Measurements from ENCODE around the gene CERS6.

DNA sequence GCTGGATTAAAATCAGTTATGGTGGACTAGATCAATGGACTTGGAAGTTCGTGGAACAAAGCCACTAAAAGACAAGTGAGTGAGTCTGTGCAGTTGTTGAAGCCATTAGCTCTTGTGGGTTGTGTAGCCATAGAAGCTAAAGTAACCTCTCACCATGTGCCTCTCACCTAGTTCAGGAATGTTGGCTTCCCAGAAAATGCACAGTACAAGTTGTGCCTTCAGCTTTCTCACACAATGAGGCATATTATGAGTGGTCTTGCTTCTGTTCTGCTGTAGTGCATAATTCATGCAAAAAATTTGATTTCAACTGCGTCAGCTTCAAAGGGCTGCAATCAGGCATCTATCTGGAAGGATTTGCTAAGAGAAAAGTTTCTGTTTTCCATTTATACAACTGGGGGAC, 26.2 kb downstream of the CERS6 start:
- TF ChIP-seq, protein P1, sequence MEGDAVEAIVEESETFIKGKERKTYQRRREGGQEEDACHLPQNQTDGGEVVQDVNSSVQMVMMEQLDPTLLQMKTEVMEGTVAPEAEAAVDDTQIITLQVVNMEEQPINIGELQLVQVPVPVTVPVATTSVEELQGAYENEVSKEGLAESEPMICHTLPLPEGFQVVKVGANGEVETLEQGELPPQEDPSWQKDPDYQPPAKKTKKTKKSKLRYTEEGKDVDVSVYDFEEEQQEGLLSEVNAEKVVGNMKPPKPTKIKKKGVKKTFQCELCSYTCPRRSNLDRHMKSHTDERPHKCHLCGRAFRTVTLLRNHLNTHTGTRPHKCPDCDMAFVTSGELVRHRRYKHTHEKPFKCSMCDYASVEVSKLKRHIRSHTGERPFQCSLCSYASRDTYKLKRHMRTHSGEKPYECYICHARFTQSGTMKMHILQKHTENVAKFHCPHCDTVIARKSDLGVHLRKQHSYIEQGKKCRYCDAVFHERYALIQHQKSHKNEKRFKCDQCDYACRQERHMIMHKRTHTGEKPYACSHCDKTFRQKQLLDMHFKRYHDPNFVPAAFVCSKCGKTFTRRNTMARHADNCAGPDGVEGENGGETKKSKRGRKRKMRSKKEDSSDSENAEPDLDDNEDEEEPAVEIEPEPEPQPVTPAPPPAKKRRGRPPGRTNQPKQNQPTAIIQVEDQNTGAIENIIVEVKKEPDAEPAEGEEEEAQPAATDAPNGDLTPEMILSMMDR (IDR thresholded peaks at IDR 0.05) = no peak
- TF ChIP-seq POLR2AphosphoS5 (IDR thresholded peaks at IDR 0.05; ENCODE audit: low read depth, low read length) = no peak
- TF ChIP-seq, protein P2, sequence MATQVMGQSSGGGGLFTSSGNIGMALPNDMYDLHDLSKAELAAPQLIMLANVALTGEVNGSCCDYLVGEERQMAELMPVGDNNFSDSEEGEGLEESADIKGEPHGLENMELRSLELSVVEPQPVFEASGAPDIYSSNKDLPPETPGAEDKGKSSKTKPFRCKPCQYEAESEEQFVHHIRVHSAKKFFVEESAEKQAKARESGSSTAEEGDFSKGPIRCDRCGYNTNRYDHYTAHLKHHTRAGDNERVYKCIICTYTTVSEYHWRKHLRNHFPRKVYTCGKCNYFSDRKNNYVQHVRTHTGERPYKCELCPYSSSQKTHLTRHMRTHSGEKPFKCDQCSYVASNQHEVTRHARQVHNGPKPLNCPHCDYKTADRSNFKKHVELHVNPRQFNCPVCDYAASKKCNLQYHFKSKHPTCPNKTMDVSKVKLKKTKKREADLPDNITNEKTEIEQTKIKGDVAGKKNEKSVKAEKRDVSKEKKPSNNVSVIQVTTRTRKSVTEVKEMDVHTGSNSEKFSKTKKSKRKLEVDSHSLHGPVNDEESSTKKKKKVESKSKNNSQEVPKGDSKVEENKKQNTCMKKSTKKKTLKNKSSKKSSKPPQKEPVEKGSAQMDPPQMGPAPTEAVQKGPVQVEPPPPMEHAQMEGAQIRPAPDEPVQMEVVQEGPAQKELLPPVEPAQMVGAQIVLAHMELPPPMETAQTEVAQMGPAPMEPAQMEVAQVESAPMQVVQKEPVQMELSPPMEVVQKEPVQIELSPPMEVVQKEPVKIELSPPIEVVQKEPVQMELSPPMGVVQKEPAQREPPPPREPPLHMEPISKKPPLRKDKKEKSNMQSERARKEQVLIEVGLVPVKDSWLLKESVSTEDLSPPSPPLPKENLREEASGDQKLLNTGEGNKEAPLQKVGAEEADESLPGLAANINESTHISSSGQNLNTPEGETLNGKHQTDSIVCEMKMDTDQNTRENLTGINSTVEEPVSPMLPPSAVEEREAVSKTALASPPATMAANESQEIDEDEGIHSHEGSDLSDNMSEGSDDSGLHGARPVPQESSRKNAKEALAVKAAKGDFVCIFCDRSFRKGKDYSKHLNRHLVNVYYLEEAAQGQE (IDR thresholded peaks at IDR 0.05; ENCODE audit: insufficient read depth in 1 of 2, low read depth in 2 of 2, low read length in 1 of 2) = no peak
- no peak for TF ChIP-seq SIN3A (IDR thresholded peaks at IDR 0.05; ENCODE audit: borderline replicate concordance, insufficient read depth, low read depth, low read length)
- TF ChIP-seq TCF7L2 (IDR thresholded peaks at IDR 0.05; ENCODE audit: low read depth, low read length) = no peak
